HepG2 (cell line): Measurements from ENCODE around the gene PRADC1. TPM values are rescaled to one million over a fixed set of nuclear protein-coding genes. Genes with fewer than 3 reads are reported as not detected.

Experiments used
- CHCHD3 ChIP-seq: sonication (generic); formaldehyde crosslinking; IDR thresholded peaks from 2 replicates; pipeline ENCODE4 v1.8.0; 2022; ENCODE audit warnings: mild to moderate bottlenecking, missing genetic modification reagents, moderate library complexity
- ELF3 ChIP-seq: IDR thresholded peaks from 2 replicates; pipeline ENCODE4 v1.6.1; 2016; ENCODE audit warnings: missing genetic modification reagents, missing compliant biosample characterization
- ERF ChIP-seq: IDR thresholded peaks from 2 replicates; pipeline ENCODE4 v1.6.1; 2018; ENCODE audit warnings: missing biosample characterization, missing genetic modification reagents
- GABPA ChIP-seq, 2 experiments: IDR thresholded peaks; 2 replicates each; pipeline ENCODE4 v1.6.1; 2011 to 2016; ENCODE audit warnings: low read depth in 2 of 2, low read length in 1 of 2, missing biosample characterization in 1 of 2, missing genetic modification characterization in 1 of 2
- PTBP1 ChIP-seq: fragments of 200-400 bp; formaldehyde crosslinking; IDR thresholded peaks from 2 replicates; pipeline ENCODE4 v1.6.1; 2018; ENCODE audit warnings: low read length, low read depth; ENCODE audit not compliant: poor library complexity, severe bottlenecking
- RAD51 ChIP-seq: fragments of 450-650 bp; IDR thresholded peaks from 2 replicates; pipeline ENCODE4 v1.6.1; 2016; ENCODE audit warnings: borderline replicate concordance
- REPIN1 ChIP-seq: sonication (generic); formaldehyde crosslinking; IDR thresholded peaks from 2 replicates; pipeline ENCODE4 v1.8.0; 2022; ENCODE audit warnings: missing genetic modification reagents, low read depth, mild to moderate bottlenecking, borderline replicate concordance
- RFX5 ChIP-seq: IDR thresholded peaks from 2 replicates; pipeline ENCODE4 v1.6.1; 2011; ENCODE audit warnings: low read depth, low read length, improper control_type of control experiment
- SMAD1 ChIP-seq: sonication (generic); formaldehyde crosslinking; IDR thresholded peaks from 2 replicates; pipeline ENCODE4 v1.4.0; 2020; ENCODE audit warnings: missing genetic modification reagents, low read depth, mild to moderate bottlenecking, borderline replicate concordance
- SNAI1 ChIP-seq: sonication (generic); formaldehyde crosslinking; IDR thresholded peaks from 2 replicates; pipeline ENCODE4 v1.5.0; 2020; ENCODE audit warnings: mild to moderate bottlenecking, missing genetic modification reagents, borderline replicate concordance
- ZNF33A ChIP-seq: sonication (generic); formaldehyde crosslinking; IDR thresholded peaks from 2 replicates; pipeline ENCODE4 v1.5.1; 2020; ENCODE audit warnings: missing genetic modification reagents, mild to moderate bottlenecking, moderate library complexity, borderline replicate concordance
- ZNF549 ChIP-seq: sonication (generic); formaldehyde crosslinking; IDR thresholded peaks from 2 replicates; pipeline ENCODE4 v1.5.0; 2020; ENCODE audit warnings: missing genetic modification reagents
- ZNF598 ChIP-seq: sonication (generic); formaldehyde crosslinking; IDR thresholded peaks from 2 replicates; pipeline ENCODE4 v1.5.1; 2020; ENCODE audit warnings: mild to moderate bottlenecking, missing genetic modification reagents, borderline replicate concordance
- ZNF749 ChIP-seq: sonication (generic); formaldehyde crosslinking; IDR thresholded peaks from 2 replicates; pipeline ENCODE4 v1.8.0; 2022; ENCODE audit warnings: mild to moderate bottlenecking, missing genetic modification reagents, moderate library complexity, borderline replicate concordance
- polyA plus RNA-seq, 8 experiments: library from polyadenylated mRNA; depleted of rRNA in 3 of 8; stranded (reverse) in 7 of 8; unstranded in 1 of 8; fragments of >200 nt; fragmentation: Illumina TruSeq in 4 of 8; extraction: Trizol in 4 of 8; gene quantifications; 2 replicates each; pipeline versions ENCODE4 v1.2.1 to v1.2.3, GENCODE V29; 2011 to 2016; ENCODE audit warnings: low read depth in 4 of 8, missing spikeins in 1 of 8, mixed read lengths in 1 of 8; ENCODE audit not compliant: insufficient read depth in 1 of 8
- total RNA-seq, 5 experiments: library from RNA; depleted of rRNA; stranded (reverse); fragments of >200 nt; fragmentation: Illumina TruSeq; extraction: Trizol; gene quantifications; 2 replicates each; pipeline ENCODE4 v1.2.3, GENCODE V29; 2016; ENCODE audit warnings: low read depth in 1 of 5
- TF ChIP-seq, protein P1 (sequence below): sonication (generic); formaldehyde crosslinking; conservative IDR thresholded peaks from 2 replicates; pipeline ENCODE4 v1.4.0; 2020; ENCODE audit warnings: mild to moderate bottlenecking, missing genetic modification reagents, moderate library complexity
- TF ChIP-seq, protein P2 (sequence below): fragments of 450-650 bp; IDR thresholded peaks from 2 replicates; pipeline ENCODE4 v1.6.1; 2016
- TF ChIP-seq, protein P3 (sequence below): sonication (generic); formaldehyde crosslinking; IDR thresholded peaks from 2 replicates; pipeline ENCODE4 v1.8.1; 2022; ENCODE audit warnings: low read depth, mild to moderate bottlenecking, missing genetic modification reagents
- TF ChIP-seq, protein P4 (sequence below): sonication (generic); formaldehyde crosslinking; IDR thresholded peaks from 2 replicates; pipeline ENCODE4; 2020; ENCODE audit warnings: missing genetic modification reagents, mild to moderate bottlenecking, borderline replicate concordance

Gene PRADC1
- total and polyA plus RNA-seq, 2 of the 13 experiments (the other 11 are each of a cell fraction or from before 2014, with no cell fraction given), result 12.1 to 37.2 TPM

DNA sequence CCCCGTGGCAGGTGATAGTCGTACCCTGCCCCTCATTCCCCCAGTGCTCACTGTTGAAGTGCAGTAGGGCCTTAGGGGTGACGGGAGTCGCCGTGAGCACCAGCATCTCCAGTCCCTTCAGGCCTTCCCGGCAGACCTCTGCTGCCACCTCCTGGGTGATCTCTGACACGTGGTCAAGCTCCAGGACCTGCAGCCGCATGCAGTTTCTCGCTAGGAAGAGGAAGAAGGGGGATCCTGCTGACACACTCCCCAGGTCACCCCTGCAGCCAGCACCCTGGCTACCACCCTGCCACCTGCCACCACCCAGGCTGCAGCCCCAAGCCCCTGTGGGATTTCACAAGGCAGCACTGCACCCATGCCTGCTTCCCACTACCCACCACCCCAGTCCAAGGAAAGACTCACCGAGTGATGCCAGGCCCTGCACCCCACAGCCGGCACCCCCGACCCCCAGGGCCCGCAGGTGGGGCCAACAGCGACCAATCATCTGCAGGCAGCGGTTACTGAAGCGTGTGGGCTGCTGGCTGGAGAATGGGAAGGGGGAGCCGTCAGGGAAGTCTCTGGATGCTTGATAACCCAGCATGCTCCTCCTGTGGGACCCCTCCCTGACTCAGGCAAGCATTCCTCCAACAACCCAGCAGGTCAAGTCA lies 27.4 kb upstream of the PRADC1 start (continued):
- no peak for TF ChIP-seq RAD51
- no peak for TF ChIP-seq SNAI1 (CRISPR knock-in tag)
- TF ChIP-seq GABPA (IDR thresholded peaks at IDR 0.05; ENCODE audit: low read depth, low read length), result no peak
- TF ChIP-seq GABPA (CRISPR knock-in tag; IDR thresholded peaks at IDR 0.05; ENCODE audit: low read depth), result no peak
- TF ChIP-seq CHCHD3 (CRISPR knock-in tag), result no peak
- TF ChIP-seq, protein P1, sequence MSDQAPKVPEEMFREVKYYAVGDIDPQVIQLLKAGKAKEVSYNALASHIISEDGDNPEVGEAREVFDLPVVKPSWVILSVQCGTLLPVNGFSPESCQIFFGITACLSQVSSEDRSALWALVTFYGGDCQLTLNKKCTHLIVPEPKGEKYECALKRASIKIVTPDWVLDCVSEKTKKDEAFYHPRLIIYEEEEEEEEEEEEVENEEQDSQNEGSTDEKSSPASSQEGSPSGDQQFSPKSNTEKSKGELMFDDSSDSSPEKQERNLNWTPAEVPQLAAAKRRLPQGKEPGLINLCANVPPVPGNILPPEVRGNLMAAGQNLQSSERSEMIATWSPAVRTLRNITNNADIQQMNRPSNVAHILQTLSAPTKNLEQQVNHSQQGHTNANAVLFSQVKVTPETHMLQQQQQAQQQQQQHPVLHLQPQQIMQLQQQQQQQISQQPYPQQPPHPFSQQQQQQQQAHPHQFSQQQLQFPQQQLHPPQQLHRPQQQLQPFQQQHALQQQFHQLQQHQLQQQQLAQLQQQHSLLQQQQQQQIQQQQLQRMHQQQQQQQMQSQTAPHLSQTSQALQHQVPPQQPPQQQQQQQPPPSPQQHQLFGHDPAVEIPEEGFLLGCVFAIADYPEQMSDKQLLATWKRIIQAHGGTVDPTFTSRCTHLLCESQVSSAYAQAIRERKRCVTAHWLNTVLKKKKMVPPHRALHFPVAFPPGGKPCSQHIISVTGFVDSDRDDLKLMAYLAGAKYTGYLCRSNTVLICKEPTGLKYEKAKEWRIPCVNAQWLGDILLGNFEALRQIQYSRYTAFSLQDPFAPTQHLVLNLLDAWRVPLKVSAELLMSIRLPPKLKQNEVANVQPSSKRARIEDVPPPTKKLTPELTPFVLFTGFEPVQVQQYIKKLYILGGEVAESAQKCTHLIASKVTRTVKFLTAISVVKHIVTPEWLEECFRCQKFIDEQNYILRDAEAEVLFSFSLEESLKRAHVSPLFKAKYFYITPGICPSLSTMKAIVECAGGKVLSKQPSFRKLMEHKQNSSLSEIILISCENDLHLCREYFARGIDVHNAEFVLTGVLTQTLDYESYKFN (CRISPR knock-in tag), result no peak
- TF ChIP-seq PTBP1, result no peak
- no peak for TF ChIP-seq RFX5
- TF ChIP-seq REPIN1 (CRISPR knock-in tag), result peak; percentile 49; the same call in 1 of the 2 replicates
- peak; percentile 55; the same call in 1 of the 2 replicates for TF ChIP-seq ERF (CRISPR knock-in tag)
- no peak for TF ChIP-seq ZNF749 (CRISPR knock-in tag)
- 0 out of 2 replicates have a peak, but pooled peaks have one; percentile 49 for TF ChIP-seq ZNF598 (CRISPR knock-in tag)
- TF ChIP-seq ZNF33A (CRISPR knock-in tag), result no peak
- TF ChIP-seq, protein P2, sequence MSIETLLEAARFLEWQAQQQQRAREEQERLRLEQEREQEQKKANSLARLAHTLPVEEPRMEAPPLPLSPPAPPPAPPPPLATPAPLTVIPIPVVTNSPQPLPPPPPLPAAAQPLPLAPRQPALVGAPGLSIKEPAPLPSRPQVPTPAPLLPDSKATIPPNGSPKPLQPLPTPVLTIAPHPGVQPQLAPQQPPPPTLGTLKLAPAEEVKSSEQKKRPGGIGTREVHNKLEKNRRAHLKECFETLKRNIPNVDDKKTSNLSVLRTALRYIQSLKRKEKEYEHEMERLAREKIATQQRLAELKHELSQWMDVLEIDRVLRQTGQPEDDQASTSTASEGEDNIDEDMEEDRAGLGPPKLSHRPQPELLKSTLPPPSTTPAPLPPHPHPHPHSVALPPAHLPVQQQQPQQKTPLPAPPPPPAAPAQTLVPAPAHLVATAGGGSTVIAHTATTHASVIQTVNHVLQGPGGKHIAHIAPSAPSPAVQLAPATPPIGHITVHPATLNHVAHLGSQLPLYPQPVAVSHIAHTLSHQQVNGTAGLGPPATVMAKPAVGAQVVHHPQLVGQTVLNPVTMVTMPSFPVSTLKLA, result peak; percentile 63
- no peak for TF ChIP-seq ZNF549
- 0 out of 2 replicates have a peak, but pooled peaks have one; percentile 38 for TF ChIP-seq ELF3 (CRISPR knock-in tag)
- TF ChIP-seq SMAD1 (CRISPR knock-in tag), result no peak; the same call in 1 of the 2 replicates
- TF ChIP-seq, protein P3, sequence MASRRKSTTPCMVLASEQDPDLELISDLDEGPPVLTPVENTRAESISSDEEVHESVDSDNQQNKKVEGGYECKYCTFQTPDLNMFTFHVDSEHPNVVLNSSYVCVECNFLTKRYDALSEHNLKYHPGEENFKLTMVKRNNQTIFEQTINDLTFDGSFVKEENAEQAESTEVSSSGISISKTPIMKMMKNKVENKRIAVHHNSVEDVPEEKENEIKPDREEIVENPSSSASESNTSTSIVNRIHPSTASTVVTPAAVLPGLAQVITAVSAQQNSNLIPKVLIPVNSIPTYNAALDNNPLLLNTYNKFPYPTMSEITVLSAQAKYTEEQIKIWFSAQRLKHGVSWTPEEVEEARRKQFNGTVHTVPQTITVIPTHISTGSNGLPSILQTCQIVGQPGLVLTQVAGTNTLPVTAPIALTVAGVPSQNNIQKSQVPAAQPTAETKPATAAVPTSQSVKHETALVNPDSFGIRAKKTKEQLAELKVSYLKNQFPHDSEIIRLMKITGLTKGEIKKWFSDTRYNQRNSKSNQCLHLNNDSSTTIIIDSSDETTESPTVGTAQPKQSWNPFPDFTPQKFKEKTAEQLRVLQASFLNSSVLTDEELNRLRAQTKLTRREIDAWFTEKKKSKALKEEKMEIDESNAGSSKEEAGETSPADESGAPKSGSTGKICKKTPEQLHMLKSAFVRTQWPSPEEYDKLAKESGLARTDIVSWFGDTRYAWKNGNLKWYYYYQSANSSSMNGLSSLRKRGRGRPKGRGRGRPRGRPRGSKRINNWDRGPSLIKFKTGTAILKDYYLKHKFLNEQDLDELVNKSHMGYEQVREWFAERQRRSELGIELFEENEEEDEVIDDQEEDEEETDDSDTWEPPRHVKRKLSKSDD (CRISPR knock-in tag), result no peak
- TF ChIP-seq, protein P4, sequence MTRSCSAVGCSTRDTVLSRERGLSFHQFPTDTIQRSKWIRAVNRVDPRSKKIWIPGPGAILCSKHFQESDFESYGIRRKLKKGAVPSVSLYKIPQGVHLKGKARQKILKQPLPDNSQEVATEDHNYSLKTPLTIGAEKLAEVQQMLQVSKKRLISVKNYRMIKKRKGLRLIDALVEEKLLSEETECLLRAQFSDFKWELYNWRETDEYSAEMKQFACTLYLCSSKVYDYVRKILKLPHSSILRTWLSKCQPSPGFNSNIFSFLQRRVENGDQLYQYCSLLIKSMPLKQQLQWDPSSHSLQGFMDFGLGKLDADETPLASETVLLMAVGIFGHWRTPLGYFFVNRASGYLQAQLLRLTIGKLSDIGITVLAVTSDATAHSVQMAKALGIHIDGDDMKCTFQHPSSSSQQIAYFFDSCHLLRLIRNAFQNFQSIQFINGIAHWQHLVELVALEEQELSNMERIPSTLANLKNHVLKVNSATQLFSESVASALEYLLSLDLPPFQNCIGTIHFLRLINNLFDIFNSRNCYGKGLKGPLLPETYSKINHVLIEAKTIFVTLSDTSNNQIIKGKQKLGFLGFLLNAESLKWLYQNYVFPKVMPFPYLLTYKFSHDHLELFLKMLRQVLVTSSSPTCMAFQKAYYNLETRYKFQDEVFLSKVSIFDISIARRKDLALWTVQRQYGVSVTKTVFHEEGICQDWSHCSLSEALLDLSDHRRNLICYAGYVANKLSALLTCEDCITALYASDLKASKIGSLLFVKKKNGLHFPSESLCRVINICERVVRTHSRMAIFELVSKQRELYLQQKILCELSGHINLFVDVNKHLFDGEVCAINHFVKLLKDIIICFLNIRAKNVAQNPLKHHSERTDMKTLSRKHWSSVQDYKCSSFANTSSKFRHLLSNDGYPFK, result peak; percentile 40; the same call in 1 of the 2 replicates
